GM23338 (cell line): Measurements from ENCODE around the gene ART1. TPM values are rescaled to one million over a fixed set of nuclear protein-coding genes. Genes with fewer than 3 reads are reported as not detected.

Source experiments
- ATAC-seq: fragments of 200-7000 bp; cut with Tn5 transposase; 3 replicates; pipeline ENCODE4 v1.9.1; 2020
- DNase-seq: peaks from one replicate; pipeline ENCODE4 v3.0.0-alpha.2; 2015; ENCODE audit warnings: low spot score
- H2AFZ ChIP-seq: fragments of 200-600 bp; sonication (generic); 2 replicates; pipeline ENCODE4 v1.8.0; 2016; ENCODE audit warnings: antibody characterized with exemption, mild to moderate bottlenecking, moderate library complexity
- H3F3A ChIP-seq: fragments of 200-600 bp; sonication (generic); replicated peaks from 2 replicates; pipeline ENCODE4 v1.8.0; 2017; ENCODE audit warnings: antibody characterized with exemption, mixed run types, low read depth
- H3K27ac ChIP-seq: fragments of 200-600 bp; sonication (generic); 2 replicates; pipeline ENCODE4 v1.6.1; 2016; ENCODE audit warnings: low read depth
- H3K27me3 ChIP-seq: fragments of 200-600 bp; sonication (generic); 2 replicates; pipeline ENCODE4 v1.8.0; 2016; ENCODE audit warnings: mild to moderate bottlenecking, mixed run types, moderate library complexity; ENCODE audit not compliant: insufficient read depth
- H3K36me3 ChIP-seq: fragments of 200-600 bp; sonication (generic); 2 replicates; pipeline ENCODE4 v1.8.0; 2016; ENCODE audit warnings: mild to moderate bottlenecking; ENCODE audit not compliant: insufficient read depth
- H3K4me1 ChIP-seq: fragments of 200-600 bp; sonication (generic); 2 replicates; pipeline ENCODE4 v1.8.0; 2016; ENCODE audit warnings: mild to moderate bottlenecking, moderate library complexity; ENCODE audit not compliant: insufficient read depth
- H3K4me2 ChIP-seq: fragments of 200-600 bp; sonication (generic); 2 replicates; pipeline ENCODE4 v1.7.1; 2017; ENCODE audit warnings: mixed run types
- H3K4me3 ChIP-seq: fragments of 200-600 bp; sonication (generic); 2 replicates; pipeline ENCODE4 v1.6.1; 2016; ENCODE audit warnings: mixed run types
- H3K79me2 ChIP-seq: fragments of 200-600 bp; sonication (generic); replicated peaks from 2 replicates; pipeline ENCODE4 v1.8.0; 2017; ENCODE audit warnings: mild to moderate bottlenecking; ENCODE audit not compliant: insufficient read depth
- H3K9me2 ChIP-seq: fragments of 200-600 bp; sonication (generic); 2 replicates; pipeline ENCODE4 v1.8.0; 2017; ENCODE audit not compliant: insufficient read depth
- H4K20me1 ChIP-seq: fragments of 200-600 bp; sonication (generic); replicated peaks from 2 replicates; pipeline ENCODE4 v1.8.0; 2017; ENCODE audit warnings: mild to moderate bottlenecking; ENCODE audit not compliant: insufficient read depth
- H3K27ac Mint-ChIP-seq: 2 replicates; pipeline ENCODE4 v1.8.0; 2020; ENCODE audit warnings: inconsistent platforms, mild to moderate bottlenecking, moderate library complexity, mixed read lengths
- H3K27me3 Mint-ChIP-seq: 3 replicates; pipeline ENCODE4 v1.8.0; 2022; ENCODE audit warnings: low read depth, mild to moderate bottlenecking, moderate library complexity, mixed read lengths, inconsistent platforms; ENCODE audit not compliant: insufficient read depth, poor library complexity
- H3K36me3 Mint-ChIP-seq: 3 replicates; pipeline ENCODE4 v1.8.0; 2021; ENCODE audit warnings: low read depth, mild to moderate bottlenecking, inconsistent platforms, moderate library complexity, mixed read lengths
- H3K4me1 Mint-ChIP-seq: 3 replicates; pipeline ENCODE4 v1.8.0; 2020; ENCODE audit warnings: mild to moderate bottlenecking, inconsistent platforms, mixed read lengths
- H3K4me3 Mint-ChIP-seq: 3 replicates; pipeline ENCODE4 v1.8.0; 2021; ENCODE audit warnings: moderate library complexity, mild to moderate bottlenecking, inconsistent platforms, mixed read lengths
- H3K9me3 Mint-ChIP-seq: 3 replicates; pipeline ENCODE4 v1.8.0; 2020; ENCODE audit warnings: moderate library complexity, mild to moderate bottlenecking, inconsistent platforms, mixed read lengths
- CREB1 ChIP-seq: fragments of 250-450 bp; sonication (Bioruptor Pico); IDR thresholded peaks from 2 replicates; pipeline ENCODE4 v1.5.0; 2020; ENCODE audit warnings: low read depth, mild to moderate bottlenecking, moderate library complexity
- CTCF ChIP-seq, 2 experiments: fragments of 200-600 bp in 1 of 2; sonication (generic) in 1 of 2; conservative IDR thresholded peaks; 2 replicates each; pipeline versions ENCODE4 v1.5.1 to v1.6.1; 2016 to 2017; ENCODE audit warnings: antibody characterized with exemption in 2 of 2, low read depth in 2 of 2, mild to moderate bottlenecking in 2 of 2, moderate library complexity in 1 of 2
- ETS1 ChIP-seq: IDR thresholded peaks from 2 replicates; pipeline ENCODE4 v1.6.1; 2016; ENCODE audit warnings: antibody characterized with exemption
- EZH2 ChIP-seq: fragments of 200-600 bp; sonication (generic); IDR thresholded peaks from one replicate; pipeline ENCODE4 v1.8.0; 2017; ENCODE audit warnings: antibody characterized with exemption, mild to moderate bottlenecking, low read depth; ENCODE audit not compliant: unreplicated experiment
- EZH2phosphoT487 ChIP-seq: fragments of 200-600 bp; sonication (generic); IDR thresholded peaks from one replicate; pipeline ENCODE4 v1.8.1; 2018; ENCODE audit warnings: antibody characterized with exemption; ENCODE audit not compliant: unreplicated experiment
- NANOG ChIP-seq: IDR thresholded peaks from 2 replicates; pipeline ENCODE4 v1.6.1; 2016; ENCODE audit warnings: antibody characterized with exemption, borderline replicate concordance
- POLR2AphosphoS5 ChIP-seq: IDR thresholded peaks from 2 replicates; pipeline ENCODE4 v1.6.1; 2016; ENCODE audit warnings: antibody characterized with exemption, low read depth
- REST ChIP-seq: IDR thresholded peaks from one replicate; pipeline ENCODE4 v1.6.1; 2018; ENCODE audit warnings: antibody characterized with exemption; ENCODE audit not compliant: unreplicated experiment
- STAT1 ChIP-seq: IDR thresholded peaks from one replicate; pipeline ENCODE4 v1.6.1; 2016; ENCODE audit warnings: antibody characterized with exemption; ENCODE audit not compliant: unreplicated experiment
- ZNF114 ChIP-seq: fragments of 250-450 bp; sonication (Bioruptor Pico); IDR thresholded peaks from 2 replicates; pipeline ENCODE4 v1.5.0; 2020; ENCODE audit warnings: mild to moderate bottlenecking, moderate library complexity
- ZNF331 ChIP-seq: fragments of 250-450 bp; sonication (Bioruptor Pico); IDR thresholded peaks from 2 replicates; pipeline ENCODE4 v1.5.0; 2020; ENCODE audit warnings: low read depth, mild to moderate bottlenecking, moderate library complexity
- ZNF462 ChIP-seq: fragments of 250-450 bp; sonication (Bioruptor Pico); IDR thresholded peaks from 2 replicates; pipeline ENCODE4 v1.5.0; 2020; ENCODE audit warnings: mild to moderate bottlenecking, moderate library complexity
- polyA plus RNA-seq: library from polyadenylated mRNA; unstranded; fragments of >200 nt; fragmentation: Nextera tagmentation; extraction: Ambion mirVana; gene quantifications from 2 replicates; pipeline ENCODE4 v1.2.1, GENCODE V29; 2016
- total RNA-seq: library from RNA; depleted of rRNA; stranded (reverse); fragments of >200 nt; shearing (Covaris generic); gene quantifications from 2 replicates; pipeline ENCODE4 v1.2.3, GENCODE V29; 2014

Gene ART1
- total and polyA plus RNA-seq, 2 experiments from 2014 or later = not detected

- DNase-seq (no peak), ATAC-seq (no peak)
- 0 out of 2 replicates have a peak, but pooled peaks cover 3% of the 10 kb centered on the region for H3K9me2 ChIP-seq
- Mint-ChIP-seq H3K36me3 (no peaks in the 10 kb centered on the region; the same call in 2 of the 3 replicates), H3K27me3 (peaks cover 11% of the 10 kb centered on the region), H3K27ac (no peak overlapping the region), H3K9me3 (no peaks in the 10 kb centered on the region), H3K4me1 (no peaks in the 10 kb centered on the region; the same call in 2 of the 3 replicates), H3K4me3 (no peak overlapping the region)
- no peaks in the 10 kb centered on the region for H3K79me2 ChIP-seq
- H3K4me3 ChIP-seq = no peak overlapping the region
- no peaks in the 10 kb centered on the region for H3K27me3 ChIP-seq
- H3K27ac ChIP-seq = no peak overlapping the region
- H3K4me1 ChIP-seq = no peaks in the 10 kb centered on the region
- H3K4me2 ChIP-seq = no peak overlapping the region
- TF ChIP-seq EZH2 (no peak), POLR2AphosphoS5 (no peak), EZH2phosphoT487 (no peak), ZNF331 (CRISPR knock-in tag) (no peak), REST (no peak), NANOG (no peak), ETS1 (no peak), CREB1 (CRISPR knock-in tag) (no peak), ZNF462 (CRISPR knock-in tag) (no peak), CTCF (conservative IDR thresholded peaks at IDR 0.05; ENCODE audit: low read depth in 2 of 2) (no peak), ZNF114 (CRISPR knock-in tag) (no peak), STAT1 (no peak)
- no peaks in the 10 kb centered on the region for H3K36me3 ChIP-seq
- H4K20me1 ChIP-seq = no peaks in the 10 kb centered on the region
- no peak overlapping the region for H2AFZ ChIP-seq
- H3F3A ChIP-seq = no peaks in the 10 kb centered on the region
These were observed 21.0 kb upstream of the ART1 start for GRCh38 chr11:3623767-3624458.
